Caki2 (cell line): Measurements from ENCODE around the gene TNS1. TPM values are rescaled to one million over a fixed set of nuclear protein-coding genes. Genes with fewer than 3 reads are reported as not detected.
"Not testable (repeated sequence)": the region's sequence is repeated elsewhere in the genome, so short reads cannot be mapped to it uniquely, and the experiment has no call there.

Experiments used
- DNase-seq: peaks from one replicate; pipeline ENCODE4 v3.0.0-alpha.2; 2015; ENCODE audit warnings: low read depth
- in situ Hi-C: cut with HindIII; loops from 2 replicates; pipeline ENCODE4 v1.10.0; 2016; ENCODE audit warnings: low sequenced_read_pairs, low pct_unique_long_range_greater_than_20kb, mixed read lengths
- total RNA-seq: library from RNA; depleted of rRNA; stranded (reverse); fragments of >200 nt; shearing (Covaris generic); gene quantifications from 2 replicates; pipeline ENCODE4 v1.2.3, GENCODE V29; 2014; ENCODE audit warnings: low replicate concordance

Gene TNS1
- total RNA-seq, 1 experiment from 2014 or later, result 0.68 TPM

- DNase-seq, result no peak
- in situ Hi-C loops, result no loop called here
Measured at GRCh38 chr2:217825469-217826235, 177.1 kb downstream of the TNS1 start.

DNA sequence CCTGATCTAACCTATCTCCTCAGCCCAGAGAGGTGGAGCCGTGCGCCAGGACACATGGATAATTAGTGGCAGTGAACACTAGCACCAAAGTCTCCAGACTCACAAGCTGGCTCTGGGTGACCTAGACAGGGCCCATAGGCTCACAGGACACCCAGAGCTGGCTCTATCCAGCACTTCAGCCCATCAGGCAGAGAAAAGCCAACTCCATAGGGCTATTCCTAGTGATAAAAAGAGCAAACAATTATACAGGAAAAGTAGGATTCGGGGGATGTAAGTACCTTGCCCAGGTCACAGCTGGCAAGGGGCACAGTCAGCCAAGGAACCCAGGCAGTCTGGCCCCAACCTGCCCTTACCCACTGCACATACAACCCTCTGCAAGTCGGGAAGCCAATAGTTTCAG is 178.6 kb downstream of the TNS1 start:
- no peak for DNase-seq
- in situ Hi-C loops, result no loop called here

DNA sequence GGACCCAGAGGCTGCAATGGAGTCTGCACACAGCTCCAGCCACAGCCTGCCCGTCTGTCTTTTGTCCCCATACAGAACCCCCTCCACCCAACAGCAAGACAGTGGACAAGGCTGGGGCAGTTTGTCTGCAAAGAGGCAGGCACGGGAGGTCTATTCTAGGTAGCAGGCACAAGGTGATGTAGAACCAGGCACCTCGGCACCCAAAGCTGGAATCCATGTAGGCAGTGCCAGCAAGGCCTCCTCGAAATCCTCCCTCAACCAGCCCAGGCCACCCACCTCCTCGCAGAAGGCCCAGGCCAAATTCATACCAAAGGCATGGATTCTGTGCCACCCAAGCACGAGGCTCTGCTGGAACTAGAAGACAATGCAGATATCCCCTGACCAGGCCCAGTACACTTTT is 179.2 kb downstream of the TNS1 start:
- DNase-seq, result no peak
- in situ Hi-C loops, result no loop called here

GRCh38 chr2:217822296-217823252 is 180.2 kb downstream of the TNS1 start:
- no peak for DNase-seq
- in situ Hi-C loops, result no loop called here

DNA sequence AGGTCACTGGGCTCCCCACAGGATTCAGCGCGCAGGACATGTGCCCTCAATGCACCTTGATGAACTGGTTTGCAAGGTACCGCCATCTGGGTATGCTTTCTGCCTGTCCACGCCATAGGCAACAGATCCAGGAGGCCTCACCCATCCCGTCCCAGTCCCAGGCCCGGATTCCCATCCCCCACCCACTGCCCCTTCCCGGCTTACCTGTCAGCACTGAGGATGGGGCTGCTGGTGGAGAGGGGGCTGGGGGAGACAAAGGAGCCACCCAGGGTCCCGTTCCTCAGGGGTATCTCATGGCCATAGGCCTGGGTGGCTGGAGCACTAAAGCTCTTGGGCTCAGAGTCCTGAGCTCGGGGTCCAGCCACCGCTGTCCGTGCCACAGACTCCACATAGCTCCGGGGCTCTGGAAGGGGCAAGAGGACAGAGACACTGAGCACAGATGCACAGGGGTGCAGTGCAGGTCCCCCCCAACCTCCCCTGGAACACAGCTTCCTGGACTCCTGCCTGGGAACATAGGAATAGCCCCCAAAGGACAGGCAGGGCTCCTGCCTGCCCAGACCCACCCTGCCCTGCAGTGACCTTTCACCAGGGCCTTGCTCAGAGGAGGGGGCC is 181.2 kb downstream of the TNS1 start:
- in situ Hi-C loops, result no loop called here
- DNase-seq, result no peak

DNA sequence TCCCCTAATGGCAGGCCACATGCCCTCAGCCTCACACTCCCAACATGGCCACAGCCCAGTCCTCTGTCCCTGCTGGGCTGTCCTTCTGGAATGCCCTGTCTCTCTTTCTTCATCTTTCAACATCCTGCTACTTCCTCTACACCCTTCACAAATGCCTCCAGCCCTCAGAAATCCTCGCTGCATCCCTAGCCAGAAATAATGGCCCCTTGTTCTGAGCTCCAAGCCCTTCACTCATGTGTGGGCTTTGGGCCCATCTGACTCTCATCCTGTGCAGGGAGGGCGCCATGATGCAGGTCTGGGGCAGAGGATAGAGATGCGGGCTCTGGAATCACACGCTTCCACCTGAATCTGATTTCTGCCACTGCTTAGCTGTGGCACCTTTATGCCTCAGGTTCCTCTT is 181.9 kb downstream of the TNS1 start:
- in situ Hi-C loops, result no loop called here
- no peak for DNase-seq

DNA sequence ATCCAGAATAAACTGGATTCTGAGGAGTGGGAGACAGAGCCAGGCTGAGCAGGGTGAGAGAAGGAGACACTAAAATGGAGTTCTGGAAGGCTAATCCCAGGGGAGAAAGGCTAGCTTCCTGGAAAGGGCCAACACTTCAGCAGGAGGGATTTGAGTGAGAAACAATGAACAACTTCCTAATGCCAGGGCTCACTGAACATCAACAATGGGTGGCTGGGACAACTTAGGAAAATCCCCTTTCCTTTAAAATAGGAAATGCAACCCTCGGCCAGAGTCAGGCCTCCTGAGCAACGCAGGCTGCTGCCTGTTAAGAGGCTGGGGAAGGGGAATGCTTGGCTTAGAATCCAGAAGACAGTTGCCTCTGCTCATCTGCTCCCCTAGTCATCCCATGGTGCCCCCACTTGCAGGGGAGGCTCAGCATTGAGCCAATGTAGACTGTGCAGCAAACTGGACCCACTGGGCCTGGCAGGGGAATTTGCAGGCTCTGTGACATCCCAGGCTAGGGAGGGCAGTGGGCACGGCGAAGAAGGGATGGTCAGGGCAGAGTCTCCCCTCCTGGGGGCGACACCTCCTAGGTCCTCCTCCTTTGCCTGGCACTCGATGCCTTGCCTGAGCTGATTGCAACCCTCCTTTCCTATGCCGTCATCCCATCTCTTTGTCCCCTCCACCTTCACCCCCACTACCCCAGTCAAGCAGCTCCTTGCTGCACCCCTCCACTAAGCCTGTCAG is 182.5 kb downstream of the TNS1 start:
- in situ Hi-C loops, result no loop called here
- DNase-seq, result no peak

GRCh38 chr2:217818293-217818850 is 184.4 kb downstream of the TNS1 start:
- in situ Hi-C loops, result no loop called here

GRCh38 chr2:217817466-217818292 is 185.1 kb downstream of the TNS1 start:
- in situ Hi-C loops, result no loop called here
- DNase-seq, result no peak

More at GRCh38 chr2:217818293-217818850, 184.4 kb downstream of the TNS1 start:
- no peak for DNase-seq

- in situ Hi-C loops, result no loop called here
- DNase-seq, result no peak
Measured at GRCh38 chr2:217816396-217816869, 186.4 kb downstream of the TNS1 start.

DNA sequence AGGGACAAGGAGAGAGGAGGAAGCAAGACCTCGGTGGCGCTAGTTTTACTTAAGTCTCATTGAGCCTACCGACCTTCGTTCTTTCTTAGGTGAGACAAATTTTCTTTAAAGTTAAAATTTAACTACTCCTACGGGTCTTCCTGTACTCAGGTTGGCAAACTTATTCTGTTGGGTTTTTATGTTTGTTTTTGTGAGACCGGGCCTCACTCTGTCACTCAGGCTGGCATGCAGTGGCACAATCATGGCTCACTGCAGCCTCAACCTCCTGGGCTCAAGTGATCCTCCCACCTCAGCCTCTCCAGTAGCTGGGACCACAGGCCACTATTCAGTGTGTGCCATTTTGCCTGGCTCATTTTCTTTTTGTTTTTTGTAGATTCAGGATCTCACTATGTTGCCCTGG is 189.0 kb downstream of the TNS1 start:
- in situ Hi-C loops, result no loop called here
- no peak for DNase-seq

DNA sequence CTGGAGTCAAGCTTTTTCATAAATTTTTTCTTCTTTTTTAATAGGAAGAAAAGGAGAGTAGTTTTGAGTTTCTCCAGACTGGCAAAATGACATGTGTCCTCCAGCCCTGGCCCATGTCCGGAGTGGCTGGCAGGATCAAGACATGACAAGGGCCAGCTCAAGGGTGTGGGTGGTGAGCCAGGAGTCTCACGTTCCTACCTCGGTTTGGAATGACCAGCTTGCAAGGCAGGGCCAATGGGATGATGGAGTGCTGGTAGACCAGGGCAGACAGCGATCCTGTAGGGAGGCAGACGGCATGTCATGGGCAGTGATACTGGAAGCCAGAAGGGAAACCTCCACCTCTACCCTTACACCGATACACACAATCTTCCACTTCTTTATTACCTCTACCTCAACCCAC is 190.6 kb downstream of the TNS1 start:
- no peak for DNase-seq
- in situ Hi-C loops, result no loop called here

GRCh38 chr2:217810260-217810659 is 192.5 kb downstream of the TNS1 start:
- in situ Hi-C loops, result no loop called here
- no peak for DNase-seq

- in situ Hi-C loops, result no loop called here
- no peak for DNase-seq
Measured at GRCh38 chr2:217809736-217810135, 193.1 kb downstream of the TNS1 start.

DNA sequence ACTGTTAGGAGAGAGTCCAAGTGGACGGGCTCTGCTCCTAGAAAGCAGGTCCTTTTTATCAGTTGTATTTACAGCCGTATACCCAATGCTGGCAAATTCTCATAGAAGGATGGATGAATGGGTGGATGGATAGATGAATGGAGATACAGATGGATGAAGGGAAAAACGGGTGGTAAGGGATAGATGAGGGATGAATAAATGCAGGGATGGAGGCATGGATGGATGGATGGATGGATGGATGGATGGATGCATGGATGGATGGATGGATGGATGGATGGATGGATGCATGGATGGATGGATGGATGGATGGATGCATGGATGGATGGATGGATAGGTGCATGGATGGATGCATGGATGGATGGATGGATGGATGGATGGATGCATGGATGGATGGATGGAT is 193.8 kb downstream of the TNS1 start:
- DNase-seq, in situ Hi-C loops: not testable (repeated sequence)

- no peak for DNase-seq
- in situ Hi-C loops, result no loop called here
Measured at GRCh38 chr2:217808326-217808725, 194.5 kb downstream of the TNS1 start.

- in situ Hi-C loops, result no loop called here
- no peak for DNase-seq
Measured at GRCh38 chr2:217807753-217808152, 195.0 kb downstream of the TNS1 start.
